Measurements from ENCODE around the gene MS4A6E.
"Not testable (repeated sequence)": the region's sequence is repeated elsewhere in the genome, so short reads cannot be mapped to it uniquely, and the experiment has no call there.

Gene MS4A6E, protein sequence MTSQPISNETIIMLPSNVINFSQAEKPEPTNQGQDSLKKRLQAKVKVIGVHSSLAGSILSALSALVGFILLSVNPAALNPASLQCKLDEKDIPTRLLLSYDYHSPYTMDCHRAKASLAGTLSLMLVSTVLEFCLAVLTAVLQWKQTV

DNA sequence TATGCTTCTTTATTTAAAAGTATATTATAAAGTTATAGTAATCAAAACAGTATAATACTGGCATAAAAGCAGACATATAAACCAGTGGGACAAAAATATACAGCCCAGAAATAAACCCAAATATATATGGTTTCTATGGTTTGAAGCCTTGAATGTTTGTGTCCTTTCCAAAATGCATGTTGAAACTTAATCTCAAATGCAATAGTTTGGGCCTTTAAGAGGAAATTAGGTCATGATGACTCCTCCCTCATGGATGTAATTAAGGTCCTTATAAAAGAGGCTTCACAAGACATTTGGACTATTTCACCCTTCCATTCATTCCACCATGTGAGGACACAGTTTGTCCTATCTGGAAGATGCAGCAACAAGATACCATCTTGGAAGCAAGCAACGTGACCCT is at the start of gene MS4A6E:
Gene MS4A6E, plus strand, starts transcription at position 301 of the 400 bp plus-strand sequence. CDS start 7,641 bp downstream, outside the sequence.
- no peak for DNase-seq

DNA sequence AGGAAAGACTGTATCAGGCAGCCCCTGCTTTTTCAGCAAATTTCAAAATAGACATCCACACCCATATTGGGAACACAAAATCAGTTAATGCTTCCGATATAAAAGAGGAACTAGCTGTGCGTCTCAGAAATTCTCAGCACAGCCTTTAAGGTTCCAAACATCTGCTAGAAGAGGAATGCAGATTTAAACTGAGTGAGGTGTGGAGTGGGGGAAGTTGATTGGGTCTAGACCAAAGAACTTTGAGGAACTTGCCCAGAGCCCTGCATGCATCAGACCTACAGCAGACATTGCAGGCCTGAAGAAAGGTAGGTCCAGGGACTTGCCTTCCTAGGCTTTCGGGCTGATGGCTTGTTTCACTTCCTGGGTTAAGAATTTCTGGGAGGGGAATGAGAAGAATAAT is 46.6 kb upstream of the MS4A6E start, which contains the start of gene MS4A4A:
Gene MS4A4A, plus strand, starts transcription at position 255 of the 400 bp plus-strand sequence. Its CDS starts 10 bp downstream, at position 265.
- no peak for DNase-seq

DNA sequence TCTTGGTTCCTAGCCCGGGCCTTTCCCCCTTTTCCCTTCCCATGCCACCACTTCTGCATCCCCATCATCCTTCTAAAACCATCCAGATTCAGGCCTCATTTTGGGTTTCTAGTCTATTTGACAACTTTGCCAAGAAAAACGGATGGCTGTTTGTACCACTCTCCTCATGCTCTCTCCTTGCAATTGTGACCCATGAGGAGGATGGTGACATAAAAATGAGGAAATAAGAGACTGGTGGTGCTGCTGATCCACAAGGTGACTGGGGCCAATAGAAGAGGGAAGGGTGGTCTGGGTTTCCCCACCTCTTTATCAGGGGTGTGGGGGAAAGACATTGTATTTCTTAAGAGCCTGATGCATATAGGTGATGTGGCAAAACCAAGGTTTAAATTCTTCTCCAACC is 45.6 kb upstream of the MS4A6E start:
- no peak for DNase-seq

DNA sequence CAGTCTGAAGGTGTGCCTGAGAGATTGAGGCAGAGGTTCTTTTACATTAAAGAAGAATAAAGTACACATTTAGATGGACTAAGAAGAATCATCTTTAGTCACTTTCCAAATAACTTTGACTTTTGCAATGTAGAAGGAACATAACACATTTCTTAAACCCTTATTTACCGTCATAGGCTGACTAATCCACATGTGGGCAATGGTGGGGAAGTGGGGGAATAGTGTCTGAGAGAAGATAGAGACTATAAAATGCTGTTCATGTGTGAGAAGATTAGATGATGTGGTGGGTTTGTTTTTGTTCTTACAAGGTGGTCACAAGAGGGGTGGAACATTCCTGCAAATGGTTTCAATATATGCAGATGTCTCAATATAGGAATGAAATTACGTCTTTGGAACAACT is 44.8 kb upstream of the MS4A6E start:
- no peak for DNase-seq

DNA sequence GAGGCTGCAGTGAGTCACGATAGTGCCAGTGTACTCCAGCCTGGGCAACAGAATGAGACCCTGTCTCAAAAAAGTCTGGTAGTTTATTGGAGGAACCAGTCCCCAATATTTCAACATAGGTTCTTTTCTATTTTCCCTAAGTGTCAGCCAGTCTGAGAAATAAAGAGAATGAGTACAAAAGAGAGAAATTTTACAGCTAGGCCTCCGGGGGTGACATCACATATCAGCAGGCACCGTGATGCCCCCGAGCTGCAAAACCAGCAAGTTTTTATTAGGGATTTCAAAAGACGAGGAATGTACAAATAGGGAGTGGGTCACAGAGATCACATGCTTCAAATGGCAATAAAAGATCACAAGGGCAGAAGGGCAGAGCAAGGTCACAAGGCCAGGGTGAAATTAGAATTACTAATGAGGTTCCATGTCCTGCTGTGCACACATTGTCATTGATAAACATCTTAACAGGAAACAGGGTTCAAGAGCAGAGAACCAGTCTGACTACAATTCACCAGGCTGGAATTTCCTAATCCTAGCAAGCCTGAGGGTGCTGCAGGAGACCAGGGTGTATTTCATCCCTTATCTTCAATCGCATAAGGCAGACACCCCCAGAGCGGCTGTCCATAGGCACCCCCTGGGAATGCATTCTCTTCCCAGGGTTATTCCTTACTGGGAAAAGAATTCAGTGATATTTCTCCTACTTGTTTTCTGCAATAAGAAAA is 41.5 kb upstream of the MS4A6E start:
- DNase-seq = not testable (repeated sequence)

DNA sequence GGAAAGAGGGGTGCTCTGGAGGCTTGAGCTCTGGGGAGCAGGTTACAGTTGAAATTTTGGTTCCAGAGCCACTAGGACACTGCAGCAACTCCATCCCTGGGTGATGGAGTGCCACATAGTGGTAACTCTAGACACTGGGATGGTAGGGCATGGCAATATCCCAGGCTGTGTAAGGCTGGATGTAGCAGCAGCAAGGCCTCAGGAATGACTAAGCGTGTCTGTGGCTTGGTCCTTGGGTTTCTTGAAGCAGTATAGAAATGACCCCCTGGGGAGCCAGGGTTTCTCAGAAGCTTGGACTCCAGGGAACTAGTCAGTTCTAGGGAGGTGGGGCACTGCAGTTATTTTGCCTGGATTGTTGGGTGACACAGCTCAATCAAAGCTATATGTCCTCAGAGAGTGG is 38.5 kb upstream of the MS4A6E start:
- no peak for DNase-seq

DNA sequence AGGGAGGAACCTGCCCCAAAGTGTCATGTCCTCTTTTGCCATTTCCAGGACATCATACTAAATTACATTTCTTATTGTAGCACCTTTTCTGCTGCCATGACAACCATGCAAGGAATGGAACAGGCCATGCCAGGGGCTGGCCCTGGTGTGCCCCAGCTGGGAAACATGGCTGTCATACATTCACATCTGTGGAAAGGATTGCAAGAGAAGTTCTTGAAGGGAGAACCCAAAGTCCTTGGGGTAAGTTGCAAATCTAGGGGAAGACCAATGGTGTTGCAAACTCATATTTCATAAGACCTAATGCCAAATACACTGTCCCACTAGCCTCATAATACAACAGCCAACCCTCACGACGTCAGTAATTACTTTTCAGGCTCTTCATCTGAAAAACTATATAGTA is 34.9 kb upstream of the MS4A6E start:
- DNase-seq = no peak

DNA sequence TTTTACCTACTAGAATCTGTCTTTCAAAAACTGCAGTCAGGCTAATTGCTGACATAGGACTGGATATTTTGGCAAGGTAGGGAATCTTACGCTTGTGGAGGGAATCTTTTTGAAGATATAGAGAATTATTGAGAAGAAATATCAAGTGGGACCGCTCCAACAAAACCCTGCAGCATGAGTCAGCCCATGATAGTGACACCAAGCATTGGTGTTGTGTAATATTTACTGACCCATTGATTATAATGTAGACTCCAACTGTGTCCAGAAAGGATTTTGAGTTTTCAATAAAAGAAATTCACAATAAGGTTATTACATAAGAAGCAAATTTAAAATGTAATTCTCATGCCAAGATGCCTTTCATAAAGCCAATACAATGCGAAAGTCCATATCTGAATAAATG is 25.9 kb upstream of the MS4A6E start:
- no peak for DNase-seq

DNA sequence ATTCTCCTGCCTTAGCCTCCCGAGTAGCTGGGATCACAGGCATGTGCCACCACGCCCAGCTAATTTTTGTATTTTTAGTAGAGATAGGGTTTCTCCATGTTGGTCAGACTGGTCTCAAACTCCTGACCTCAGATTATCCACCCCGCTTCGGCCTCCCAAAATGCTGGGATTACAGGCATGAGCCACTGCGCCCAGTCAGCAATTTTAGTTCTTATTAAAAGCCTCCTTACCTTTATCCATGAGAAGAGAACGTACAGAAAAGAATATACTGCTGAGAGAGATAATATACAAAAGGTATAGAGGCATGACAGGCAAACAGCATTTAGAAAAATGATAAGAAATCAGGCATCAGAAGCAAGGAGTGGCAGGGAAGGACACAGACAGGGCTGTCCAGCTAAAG is 25.2 kb upstream of the MS4A6E start:
- not testable (repeated sequence) for DNase-seq

DNA sequence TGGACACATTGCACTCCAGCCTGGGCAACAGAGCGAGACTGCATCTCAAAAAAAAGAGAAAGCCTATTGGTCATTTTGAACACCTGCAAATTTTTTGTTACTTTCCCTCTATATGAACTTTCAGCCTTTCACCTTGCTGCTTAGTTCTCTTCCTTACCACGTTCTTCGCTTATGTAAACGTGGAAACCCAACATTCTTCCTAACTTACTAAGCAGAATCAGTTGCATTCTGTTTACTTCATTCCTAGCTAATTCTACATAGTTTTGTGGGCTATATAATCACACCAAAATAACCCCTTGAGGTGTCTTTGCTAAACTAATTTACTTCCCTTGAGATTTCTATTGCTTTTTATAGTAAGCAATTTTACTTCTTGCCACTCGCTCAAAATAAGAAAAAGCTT is 23.4 kb upstream of the MS4A6E start:
- no peak for DNase-seq

DNA sequence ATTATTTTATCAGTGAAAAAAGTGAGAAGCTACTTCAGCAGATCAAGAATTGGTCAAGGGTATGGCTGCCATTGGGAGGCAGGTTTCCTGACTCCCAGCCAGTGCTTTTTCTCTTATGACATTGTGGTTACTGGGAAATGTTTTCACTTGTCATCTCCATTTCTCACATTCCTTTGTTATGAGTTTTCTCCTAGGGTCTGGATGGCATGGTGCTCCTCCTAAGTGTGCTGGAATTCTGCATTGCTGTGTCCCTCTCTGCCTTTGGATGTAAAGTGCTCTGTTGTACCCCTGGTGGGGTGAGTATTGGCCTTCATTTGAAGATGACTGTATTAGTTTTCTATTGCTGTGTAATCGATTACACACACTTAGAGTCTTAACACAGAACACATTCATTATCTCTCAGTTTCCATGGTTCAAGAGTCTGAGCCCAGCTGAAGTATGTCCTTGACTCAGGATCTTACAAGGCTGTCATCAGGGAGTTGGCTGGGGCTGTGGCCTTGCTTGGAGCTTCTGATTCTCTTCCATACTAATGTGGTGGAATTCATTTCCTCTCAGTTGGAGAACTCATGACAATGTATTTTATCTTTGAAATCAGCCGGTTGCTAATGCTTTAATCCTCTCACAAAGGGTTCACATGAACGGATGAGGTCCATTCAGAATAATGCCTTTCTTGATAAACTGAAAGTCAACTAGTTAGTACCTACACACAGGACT is 21.0 kb upstream of the MS4A6E start:
- no peak for DNase-seq

DNA sequence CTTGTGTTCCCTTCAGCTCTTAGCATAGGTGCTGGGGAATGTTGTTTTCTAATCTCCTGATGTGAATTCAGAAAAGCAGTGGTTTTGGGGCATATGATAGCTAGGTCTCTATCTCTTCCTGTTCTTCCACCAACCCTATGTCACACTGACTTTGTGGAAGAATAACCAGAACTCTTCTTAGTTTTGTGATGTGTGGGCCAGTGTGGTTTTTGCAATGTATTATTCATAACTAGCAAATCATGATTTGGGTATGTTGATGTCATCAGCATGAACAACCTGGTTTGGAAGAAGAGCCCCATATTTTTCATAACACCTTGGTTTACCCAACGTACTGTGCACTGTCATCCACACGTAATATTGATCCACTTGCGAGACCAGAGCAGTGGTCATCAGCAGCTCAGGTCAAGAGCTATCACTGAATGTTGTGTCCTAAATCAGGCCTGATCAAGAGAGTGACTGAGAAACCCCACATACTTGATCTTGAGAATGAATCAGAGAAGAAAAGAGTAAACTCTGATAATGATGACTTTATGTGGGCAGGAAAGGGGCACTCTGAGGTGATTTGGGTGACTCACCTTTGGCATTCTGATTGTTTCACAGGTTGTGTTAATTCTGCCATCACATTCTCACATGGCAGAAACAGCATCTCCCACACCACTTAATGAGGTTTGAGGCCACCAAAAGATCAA is 19.4 kb upstream of the MS4A6E start:
- DNase-seq = no peak

DNA sequence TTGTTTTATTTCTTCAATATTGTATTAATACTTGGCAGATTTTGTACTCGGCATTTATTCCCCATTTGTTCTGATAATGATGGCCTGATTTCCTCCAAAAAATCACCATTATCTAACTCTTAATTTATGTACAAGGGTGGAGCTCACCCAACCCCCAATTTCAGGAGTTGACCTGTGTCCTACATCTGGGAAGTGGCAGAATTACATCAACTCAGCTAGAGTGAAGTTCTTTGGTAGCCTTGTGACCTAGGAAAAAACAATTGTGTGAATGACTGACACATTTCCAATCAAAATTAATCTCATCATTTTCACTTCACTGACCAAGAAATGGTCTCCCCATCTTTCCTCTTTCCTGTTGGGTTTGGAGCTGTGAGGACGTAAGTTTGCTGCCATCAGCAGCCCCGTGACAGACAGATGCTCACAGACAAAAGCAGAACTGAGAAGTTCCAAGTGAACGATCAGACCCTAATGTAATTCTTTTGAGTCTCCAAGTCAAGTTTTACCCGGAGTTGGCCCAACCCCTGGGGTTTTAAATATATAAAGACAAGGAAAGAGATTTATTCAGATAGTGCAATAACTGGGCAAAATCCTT is 16.6 kb upstream of the MS4A6E start:
- no peak for DNase-seq

DNA sequence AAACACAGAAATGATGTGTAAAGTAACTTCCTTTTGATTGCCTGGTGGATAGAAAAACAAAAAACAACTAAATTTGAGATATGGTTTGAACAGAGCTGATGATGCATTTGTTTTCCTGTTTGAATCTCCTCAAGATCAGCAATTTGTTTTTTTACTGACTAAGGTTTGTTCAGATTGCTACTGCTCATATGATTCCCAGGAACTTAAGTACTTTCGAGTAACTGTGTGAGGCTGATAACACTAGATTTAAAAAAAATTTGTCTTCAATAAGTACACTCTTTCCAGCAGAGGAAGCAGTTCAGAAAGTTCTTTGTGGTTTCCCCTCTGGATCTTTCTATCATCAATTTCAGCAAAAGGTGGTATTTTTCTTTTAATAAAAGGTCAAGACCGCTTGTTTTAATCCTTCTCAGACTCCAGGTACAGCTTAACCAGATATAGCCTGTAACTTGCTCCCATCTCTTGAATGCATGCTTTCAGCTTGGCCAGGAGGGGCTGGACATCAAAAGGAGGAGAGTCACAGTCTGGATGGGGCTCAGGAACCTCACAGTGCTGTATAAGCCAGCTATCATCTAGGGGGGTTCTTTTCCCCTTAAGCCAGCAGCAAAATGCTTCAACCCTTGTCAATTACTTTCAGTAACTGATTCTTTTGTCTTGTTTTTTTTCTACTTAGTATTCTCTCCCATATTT is 12.3 kb upstream of the MS4A6E start:
- no peak for DNase-seq

DNA sequence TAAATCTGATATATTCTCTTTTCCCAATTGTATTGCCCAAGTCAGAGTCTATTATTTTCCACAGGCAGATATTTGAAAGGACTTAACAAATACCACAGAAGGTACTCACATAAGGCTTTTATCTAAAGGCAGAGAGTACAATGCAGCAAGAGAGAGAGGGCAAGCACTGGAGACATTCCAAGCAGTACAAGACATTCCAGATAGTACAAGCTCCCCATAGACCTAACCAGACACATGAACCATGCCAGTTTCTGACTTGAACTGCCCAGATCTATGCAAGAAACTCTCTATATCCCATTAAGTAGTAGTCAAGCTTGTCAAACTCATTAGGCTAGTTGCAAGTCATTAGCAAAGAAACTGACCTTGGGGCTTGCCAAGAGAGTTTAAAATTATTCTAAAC is 11.2 kb upstream of the MS4A6E start:
- no peak for DNase-seq

DNA sequence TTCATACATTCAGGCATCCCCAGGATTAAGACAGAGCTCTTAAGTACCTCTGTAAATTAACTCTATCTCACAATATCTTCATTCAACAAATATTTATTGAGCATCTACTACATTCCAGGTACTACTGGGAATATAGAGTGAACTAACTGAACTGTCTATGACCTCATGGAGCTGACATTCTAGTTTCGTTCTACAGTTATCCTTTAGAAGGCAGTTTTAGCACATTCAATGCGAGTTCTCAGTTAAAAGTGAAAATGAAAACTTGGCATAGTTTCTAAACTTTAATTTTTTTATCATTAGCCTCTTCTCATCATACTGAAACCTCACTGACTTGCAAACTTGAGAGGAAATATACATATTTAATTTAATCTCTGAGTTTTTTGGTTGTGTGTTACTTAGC is 10.7 kb upstream of the MS4A6E start:
- no peak for DNase-seq

DNA sequence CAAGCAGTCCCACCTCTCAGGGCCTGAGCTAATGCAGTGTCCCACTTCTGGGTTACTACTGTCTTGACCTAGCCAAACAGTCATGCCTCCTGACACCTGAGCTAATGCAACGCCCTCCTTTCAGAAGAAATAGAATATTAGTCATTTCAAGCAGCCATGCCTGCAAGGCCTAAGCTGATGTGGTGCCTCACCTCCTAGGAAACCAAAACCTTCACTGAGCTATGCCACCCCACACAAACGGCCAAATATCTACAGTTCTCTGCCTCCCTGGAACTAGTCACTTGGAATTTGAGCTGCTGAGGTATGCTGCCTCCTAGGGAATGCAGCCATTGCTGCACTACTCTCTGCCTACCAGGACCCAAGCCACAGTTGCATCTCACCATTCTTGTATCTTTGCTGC is 8.3 kb upstream of the MS4A6E start:
- no peak for DNase-seq

DNA sequence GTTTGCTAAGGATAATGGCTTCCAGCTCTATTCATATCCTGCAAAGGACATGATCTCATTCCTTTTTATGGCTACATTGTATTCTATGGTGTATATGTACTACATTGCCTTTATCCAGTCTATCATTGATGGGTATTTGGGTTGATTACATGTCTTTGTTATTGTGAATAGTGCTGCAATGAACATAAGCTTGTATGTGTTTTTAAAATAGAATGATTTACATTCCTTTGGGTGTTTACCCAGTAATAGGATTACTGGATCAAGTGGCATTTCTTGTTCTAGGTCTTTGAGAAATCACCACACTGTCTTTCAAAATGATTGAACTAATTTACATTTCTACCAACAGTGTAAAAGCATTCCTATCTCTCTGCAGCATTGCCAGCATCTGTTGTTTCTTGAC is 6.0 kb upstream of the MS4A6E start:
- no peak for DNase-seq

DNA sequence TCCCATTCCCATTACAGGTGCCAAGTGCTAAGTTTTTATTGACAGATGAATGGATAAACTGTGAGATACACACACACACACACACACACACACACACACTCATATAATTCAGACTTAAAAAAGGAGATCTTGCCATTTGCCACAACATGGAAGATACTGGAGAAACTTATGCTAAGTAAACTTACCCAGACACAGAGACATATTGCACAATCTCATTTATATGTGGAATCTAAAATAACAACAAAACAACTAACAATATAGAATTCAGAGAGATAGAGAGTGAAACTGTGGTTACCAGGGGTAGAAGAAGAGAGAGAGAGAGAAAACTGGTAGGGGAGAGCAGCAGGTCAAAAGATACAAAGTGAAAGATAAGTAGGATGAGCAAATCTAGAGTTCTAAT is 1.4 kb downstream of the MS4A6E start:
- DNase-seq = no peak

DNA sequence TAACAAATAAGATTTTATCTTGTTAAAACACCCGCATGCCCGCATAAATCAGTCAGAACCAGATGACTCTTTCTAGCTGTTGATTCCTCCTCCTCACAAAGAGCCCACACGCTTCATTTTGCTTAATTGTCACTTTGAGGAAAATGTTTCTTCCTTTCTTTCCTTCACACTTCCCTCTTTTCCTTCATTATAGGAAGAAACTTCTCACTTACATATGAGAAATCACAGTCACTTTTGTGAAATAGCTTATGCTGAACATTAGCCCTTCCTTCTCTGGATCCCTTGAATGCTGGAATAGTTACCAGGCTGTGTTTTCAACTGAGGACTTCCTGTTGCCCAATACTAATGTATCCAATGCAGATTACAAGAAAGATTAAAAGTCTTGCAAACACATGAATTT is 5.8 kb downstream of the MS4A6E start:
- DNase-seq = no peak

DNA sequence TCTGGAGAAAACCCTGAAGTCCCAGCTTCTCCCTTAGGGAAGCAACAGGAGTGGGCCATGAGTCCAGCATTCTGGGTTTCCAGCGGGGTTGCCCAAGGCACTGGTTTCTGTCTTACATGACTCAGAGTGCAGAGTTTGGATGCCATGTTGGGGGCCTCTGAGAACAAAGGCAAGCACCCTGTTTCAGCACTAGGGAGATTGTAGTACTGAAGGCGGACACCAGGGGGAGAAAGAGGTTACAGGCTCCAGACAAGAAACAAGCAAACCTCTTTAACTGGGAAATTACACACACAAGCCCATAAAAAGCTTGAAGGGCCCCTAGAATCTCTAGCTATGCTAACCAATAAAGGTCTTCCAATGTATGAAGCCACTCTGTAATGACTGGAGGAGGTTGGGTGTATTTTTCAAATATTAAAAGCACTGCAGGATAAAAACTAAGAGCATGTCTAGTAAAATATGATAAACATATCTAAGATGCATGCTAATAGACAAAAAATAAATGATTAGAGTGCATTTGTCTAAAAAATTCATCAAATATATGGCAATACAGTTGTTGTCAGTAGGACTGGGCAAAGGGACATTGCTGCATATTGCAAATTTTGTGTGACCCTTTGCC is 7.1 kb downstream of the MS4A6E start:
- peak in 1 of 2 experiments; percentile 31 for DNase-seq

DNA sequence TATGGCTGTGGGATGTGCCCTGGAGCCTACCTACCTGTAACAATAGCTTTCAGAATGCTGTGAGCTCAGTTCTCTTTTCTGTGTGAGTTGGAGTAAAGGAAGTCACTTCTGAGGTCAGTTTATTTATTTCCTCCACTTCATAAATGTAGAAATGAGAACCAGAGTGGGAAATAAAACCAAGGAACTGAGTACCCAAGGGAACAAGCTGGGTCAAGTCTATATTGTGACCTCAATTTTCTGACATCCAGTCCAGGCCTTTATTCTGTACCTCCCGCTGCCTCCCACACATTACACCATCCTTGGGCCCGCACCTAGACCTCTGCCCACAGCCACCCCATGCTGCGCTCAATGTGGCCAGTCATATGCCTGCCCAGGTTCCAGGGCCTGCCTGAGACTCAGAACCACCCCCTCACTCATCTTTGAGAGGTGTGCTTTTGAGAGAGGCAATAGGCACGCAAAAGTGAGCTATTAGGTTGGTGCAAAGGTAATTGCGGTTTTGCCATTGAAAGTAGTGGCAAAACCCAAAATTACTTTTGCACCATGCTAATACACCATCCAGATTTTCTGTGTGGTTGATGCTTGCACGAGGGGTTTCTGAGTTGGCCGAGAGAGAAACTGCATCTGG is 9.8 kb downstream of the MS4A6E start:
- DNase-seq = no peak
